ENCODE results near the gene FHIP1A.
A peak's percentile ranks its signal among the peaks of the same experiment; 100 is the strongest.

Gene FHIP1A

GRCh38 chr4:151429957-151430570 lies 21.1 kb downstream of the FHIP1A start:
- no peak for TF ChIP-seq CTCF (IDR thresholded peaks at IDR 0.05; ENCODE audit: extremely low read depth, missing control alignments)
- DNase-seq (ENCODE audit: low spot score), result peak; percentile 28

DNA sequence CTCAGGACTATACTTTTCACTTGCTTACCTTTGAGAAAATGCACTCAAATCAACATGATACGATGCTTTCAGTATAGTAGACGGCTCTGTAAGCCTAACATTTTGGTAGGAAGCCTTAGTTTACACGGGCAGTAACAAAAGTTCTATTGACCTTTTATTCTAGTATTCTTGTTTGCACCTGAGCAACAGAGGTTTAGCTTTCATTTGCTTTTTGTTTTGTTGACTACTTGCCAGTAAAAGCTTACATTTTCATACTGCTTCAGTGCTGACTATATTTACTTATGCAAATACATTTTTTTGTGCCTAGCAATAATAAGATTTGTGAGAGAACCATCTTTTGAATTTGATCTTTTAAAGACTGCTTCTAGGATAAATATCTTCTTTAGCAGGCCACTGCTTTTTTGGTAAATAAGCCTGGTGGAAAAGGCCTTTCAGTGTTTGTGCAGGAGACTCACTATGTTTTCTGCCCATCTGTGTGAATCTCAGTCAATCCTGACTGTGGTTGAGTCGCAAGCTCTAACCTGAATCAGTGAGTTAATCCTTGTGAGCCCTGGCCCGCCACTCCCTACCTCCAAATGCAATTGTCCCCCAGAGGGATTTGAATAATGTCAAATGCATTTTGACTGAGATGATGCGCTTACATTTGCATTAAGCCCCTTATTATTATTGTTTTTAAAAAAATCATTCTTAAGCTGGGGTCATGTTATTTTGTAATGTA lies 21.9 kb downstream of the FHIP1A start:
- no peak for DNase-seq (ENCODE audit: low spot score)
- no peak for TF ChIP-seq CTCF (IDR thresholded peaks at IDR 0.05; ENCODE audit: extremely low read depth, missing control alignments)

GRCh38 chr4:151431728-151432127 lies 22.8 kb downstream of the FHIP1A start:
- DNase-seq (ENCODE audit: low spot score), result no peak
- TF ChIP-seq CTCF (IDR thresholded peaks at IDR 0.05; ENCODE audit: extremely low read depth, missing control alignments), result no peak

- no peak for DNase-seq (ENCODE audit: low spot score)
- no peak for TF ChIP-seq CTCF (IDR thresholded peaks at IDR 0.05; ENCODE audit: extremely low read depth, missing control alignments)
These were observed 23.7 kb downstream of the FHIP1A start for GRCh38 chr4:151432654-151433053.

GRCh38 chr4:151434183-151434860 lies 25.3 kb downstream of the FHIP1A start:
- no peak for TF ChIP-seq CTCF (IDR thresholded peaks at IDR 0.05; ENCODE audit: extremely low read depth, missing control alignments)
- DNase-seq (ENCODE audit: low spot score), result no peak

- no peak for TF ChIP-seq CTCF (IDR thresholded peaks at IDR 0.05; ENCODE audit: extremely low read depth, missing control alignments)
These were observed 27.1 kb downstream of the FHIP1A start for GRCh38 chr4:151436093-151436518.

DNA sequence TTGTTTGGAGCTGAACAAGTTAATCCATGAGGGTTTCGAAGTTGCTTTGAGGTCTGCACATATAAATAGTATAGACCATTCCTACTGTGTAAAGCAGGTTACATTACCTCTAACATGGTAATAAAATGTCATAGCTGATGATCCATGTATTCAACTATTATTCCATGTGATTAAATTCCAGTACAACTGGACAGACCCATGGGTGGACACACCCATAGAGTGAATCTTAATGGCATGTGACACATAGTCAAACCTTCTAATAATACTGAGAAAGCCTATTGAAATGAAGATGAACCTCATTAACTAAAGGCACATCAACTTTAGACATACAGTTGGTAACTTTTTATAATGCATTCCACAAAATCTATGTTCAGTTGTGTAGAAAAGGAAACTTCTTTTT lies 28.5 kb downstream of the FHIP1A start:
- no peak for DNase-seq (ENCODE audit: low spot score)
- no peak for TF ChIP-seq CTCF (IDR thresholded peaks at IDR 0.05; ENCODE audit: extremely low read depth, missing control alignments)

More at GRCh38 chr4:151436093-151436518, 27.1 kb downstream of the FHIP1A start:
- DNase-seq (ENCODE audit: low spot score), result no peak

Measured in GM20000 (cell line).